CD4-positive, alpha-beta T cell treated with Interleukin-6 for 4 hours (primary cell): ENCODE results near the gene SYPL2.

Experiments used
- DNase-seq: peaks from one replicate; pipeline ENCODE4 v3.0.0-alpha.2; 2020; ENCODE audit warnings: mixed read lengths

Gene SYPL2

DNA sequence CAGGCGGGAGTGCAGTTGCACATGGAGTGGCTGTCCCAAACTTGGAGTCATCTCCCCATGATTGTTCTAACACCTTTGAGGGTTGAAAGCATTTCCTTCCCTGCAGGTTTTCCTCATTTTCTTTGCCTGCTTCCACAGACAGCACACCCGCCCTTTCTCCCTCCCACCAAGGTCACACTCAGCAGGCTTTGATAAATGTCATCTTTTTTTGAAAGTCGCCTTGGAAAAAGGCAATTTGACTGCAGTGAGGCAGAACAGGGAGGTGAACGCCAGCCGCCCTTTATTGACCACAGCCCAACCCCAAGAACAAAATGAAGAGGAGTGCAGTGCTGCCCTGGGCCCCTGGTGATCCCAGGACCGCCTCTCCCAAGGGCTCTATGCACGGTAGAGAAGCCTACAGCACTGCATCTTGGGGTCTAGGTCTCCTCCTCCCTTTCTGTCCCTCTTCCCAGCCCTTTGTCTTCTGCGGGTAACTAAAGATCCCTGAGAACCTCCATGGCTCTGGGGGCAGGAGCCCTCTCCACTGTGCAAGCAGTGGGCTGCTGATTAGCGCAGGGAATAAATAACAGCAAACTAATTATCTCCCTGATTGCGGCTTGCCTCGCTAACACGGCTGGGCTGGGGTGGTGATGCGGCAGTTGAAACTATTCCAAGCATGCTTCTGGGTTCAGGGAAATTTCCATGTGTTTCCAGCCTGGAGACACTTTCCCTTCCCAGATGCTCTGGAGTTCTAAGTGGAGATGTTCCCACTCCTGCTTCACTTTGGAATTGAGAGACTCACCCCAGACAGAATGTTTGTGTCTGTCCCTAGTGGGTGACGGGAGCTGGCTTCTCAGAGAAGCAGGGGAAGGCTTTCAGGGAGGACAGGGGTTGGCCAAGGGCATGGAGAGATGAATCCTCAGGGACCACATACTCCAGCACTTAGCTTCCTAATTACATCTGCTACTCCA is 54.9 kb downstream of the SYPL2 start:
- no peak for DNase-seq

DNA sequence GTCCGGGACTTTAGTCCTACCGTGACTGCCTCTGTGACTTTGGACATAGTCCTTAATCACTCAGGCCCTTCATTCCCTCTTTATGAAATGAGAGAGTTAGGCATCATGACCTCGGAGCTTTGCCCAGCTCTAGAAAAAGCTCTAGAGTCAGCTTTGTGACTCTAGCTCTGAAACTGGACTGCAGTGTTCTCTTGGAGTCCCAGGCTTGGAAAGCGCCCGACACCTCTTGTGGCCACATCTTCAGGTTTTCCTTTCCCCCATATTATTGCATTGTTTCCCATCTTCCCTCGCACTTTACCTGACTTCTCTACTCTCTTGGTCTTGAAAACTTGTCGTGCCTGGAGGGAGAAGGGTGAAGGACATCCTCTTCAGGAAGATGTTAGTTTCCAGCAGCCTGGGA is 55.7 kb downstream of the SYPL2 start:
- no peak for DNase-seq

DNA sequence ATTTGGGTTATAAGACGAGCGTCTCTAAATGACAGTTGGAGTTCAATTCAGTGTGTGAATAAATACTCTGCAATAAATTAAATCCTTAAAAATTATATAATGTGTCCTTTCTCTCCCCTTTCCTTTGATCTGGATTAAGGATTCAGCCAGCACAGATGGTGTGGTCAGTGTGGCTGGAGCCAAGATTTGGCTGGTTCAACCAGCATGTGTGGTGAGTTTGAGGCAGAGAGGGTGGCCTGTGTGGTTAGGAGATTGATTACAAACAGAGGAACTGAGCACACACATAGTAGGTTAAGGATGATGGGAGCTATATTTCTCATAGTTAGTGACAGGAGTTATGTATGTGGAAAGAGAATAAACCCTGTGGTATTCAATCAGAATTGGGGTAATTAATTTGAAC is 57.4 kb downstream of the SYPL2 start:
- no peak for DNase-seq

DNA sequence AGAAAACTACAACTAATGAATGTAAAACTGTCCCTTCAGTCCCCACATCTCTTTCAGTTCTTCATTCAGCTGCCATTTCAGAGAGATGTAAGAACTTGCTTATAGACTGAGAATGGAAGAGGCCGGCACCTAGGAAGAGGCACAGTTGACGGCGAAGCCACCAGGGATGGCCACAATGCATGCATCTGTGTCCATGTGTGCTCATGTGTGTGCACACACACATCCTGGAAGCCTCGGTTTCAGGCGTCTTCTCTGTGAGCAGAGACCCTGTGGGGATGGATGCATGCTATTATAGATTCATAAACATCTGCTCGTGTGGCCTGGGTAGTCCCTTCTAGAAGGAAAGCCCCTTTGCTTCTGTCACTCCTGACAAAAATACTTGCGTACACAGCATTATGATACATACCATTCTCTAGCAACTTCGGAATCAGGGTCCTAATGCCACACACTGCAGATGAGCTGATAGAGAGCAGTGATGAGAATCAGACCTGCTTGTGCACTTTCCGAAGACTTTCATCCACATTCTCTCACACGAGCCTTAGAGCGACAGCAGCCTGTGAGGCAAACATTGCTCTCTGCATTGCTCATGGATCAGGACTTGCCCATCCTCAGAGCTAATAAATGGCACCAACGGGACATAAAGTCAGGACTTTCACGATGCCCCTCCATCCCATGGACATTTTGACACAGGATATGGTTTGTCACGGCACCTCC is 60.9 kb downstream of the SYPL2 start:
- no peak for DNase-seq

DNA sequence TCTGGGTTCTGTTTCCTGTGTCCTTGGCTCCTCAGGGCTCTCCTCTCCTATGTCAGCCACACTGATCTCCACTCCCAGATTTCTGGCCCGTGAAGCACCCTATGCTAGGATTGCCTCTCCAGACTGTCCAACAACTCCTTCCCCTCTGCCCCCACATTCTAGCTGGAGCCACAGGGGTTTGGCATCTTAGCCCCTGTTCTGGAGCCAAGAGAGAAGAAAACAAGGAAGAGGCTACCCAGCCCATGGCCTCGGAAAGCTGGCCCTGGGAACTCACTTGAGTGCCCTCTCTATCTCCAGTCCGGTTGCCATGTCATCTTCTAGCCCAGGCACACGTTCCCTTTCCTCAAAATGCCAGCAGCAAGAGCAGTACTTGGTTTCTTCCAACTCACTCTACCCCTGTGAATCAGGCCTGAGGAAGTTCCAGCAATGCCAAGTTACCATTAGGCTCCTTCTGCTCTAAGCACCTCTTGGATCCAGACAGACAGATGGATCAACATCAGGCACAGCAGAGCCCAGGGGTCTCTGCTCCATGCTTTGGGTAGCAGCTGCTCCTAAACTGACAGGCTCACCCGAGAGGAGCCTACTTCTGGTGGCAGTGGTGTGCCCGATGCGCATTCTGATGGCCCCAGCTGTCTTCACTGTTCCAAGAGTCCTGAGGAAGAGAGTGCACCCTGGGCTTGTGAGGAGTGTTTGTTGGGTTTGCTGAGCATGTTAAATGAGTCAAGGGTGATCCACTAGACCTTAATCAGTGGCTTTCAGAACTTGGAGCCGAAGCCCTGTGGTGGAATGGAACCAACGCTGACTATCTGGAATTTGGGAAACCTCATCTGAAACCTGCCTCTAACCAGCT is 61.7 kb downstream of the SYPL2 start:
- no peak for DNase-seq

DNA sequence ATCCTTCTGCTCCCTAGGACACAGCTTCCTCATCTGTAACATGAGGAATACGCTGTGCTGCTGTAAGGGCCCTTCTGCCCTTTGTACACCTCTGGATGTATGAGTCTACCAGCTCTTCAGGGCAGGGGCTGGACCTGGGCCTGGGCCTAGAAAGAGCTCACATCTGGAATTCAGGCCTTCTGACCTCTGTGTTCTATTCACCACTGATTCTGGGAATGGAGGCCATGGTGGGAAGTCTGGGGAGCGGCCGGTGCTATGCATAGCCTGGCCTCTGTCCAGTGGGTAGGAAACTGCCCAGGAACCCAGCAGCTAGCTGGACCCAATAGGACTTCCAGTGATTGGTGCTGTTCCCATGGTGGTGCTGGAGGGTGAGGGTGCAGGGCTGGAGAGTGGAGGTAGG is 62.4 kb downstream of the SYPL2 start:
- DNase-seq, result no peak

DNA sequence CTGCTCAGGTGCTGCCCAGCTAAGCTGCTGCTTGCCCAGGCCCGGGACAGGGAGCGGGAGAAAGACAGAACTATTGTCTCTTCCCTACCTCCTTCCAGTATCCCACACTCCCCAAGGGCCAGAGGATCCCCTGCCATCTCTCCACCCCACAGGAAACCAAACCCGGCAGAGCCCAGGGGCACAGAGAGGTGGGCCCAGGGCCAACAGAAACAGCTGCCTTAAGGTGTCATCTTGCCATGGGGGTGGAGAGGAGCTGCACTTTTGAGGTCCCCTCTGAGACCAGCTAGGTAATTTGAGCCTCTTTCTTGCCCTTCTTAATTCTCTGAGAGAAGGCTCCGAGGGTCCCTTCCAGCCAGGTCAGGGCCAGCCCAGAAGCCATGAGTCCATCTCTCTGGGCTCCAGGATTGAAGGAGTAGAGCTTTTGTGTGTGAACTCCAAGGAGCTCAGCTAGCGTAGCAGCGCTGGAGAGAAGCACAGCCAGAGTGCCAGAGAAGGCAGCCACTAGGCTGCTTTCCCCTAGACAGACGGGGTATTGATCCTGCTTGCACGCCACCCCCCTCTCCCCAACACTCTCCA is 63.6 kb downstream of the SYPL2 start:
- DNase-seq, result no peak

DNA sequence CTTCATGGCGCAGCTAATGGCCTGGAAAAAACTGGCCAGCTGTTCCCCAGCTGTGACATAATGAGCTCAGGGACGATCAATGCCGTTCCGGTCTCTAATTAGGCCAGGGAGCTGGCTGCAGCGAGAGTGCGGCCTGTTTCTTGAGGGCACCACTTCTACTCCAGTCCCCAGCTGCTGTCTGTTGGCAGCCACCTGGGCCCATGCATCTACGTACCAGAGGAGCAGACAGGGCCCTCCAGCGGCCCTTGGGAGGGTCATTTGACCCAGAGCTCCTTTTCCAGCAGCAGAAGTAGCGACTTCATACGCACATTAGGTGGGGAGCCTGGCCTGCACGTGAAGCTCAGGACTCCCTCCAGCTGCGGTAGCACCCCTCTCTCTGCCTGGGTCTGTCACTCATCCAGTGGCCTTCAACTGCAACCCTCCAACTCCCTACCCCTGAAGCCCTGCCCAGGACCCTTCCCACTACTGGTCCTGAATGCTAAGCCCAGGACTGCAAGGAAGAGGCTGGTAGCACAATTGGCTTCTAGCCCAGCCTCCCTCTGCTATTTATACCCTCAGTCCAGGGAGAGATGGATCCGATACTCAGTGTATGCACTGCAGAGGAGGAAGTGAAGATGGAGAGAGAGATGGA is 64.2 kb downstream of the SYPL2 start:
- no peak for DNase-seq

DNA sequence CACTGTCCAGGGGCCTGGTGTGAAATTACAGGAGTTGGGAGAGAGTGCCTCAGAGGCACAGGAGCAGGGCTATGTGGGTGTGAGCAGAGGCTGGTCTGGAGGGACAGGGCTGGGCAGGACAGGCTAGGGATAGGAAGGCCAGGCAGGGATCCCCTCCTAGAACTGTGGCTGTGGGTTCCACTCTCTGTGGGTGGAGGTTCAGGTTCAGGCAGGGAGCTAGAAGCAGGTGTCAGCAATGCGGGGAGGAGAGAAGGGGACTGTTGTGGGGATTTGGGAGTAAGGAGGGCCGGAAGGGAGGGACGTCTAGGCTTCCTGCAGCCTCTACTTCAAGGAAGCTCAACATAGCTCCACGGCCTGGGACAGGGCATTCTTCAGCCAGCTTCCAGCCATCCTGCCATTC is 65.0 kb downstream of the SYPL2 start:
- no peak for DNase-seq
